Trophoblast cell (in vitro differentiated cells and primary cell): ENCODE data around the gene SLC35F4.

Experiments
- DNase-seq, 2 donors: peaks; one replicate each; pipeline ENCODE4 v3.0.0-alpha.2; 2016
- H2AFZ ChIP-seq: 2 replicates; pipeline ENCODE4 v1.6.1; 2013; ENCODE audit warnings: low read length, moderate library complexity, mild to moderate bottlenecking; ENCODE audit not compliant: insufficient read depth, poor library complexity
- H2AK5ac ChIP-seq: 2 replicates; pipeline ENCODE4 v1.6.1; 2013; ENCODE audit warnings: mild to moderate bottlenecking, low read length
- H2BK120ac ChIP-seq: 2 replicates; pipeline ENCODE4 v1.6.1; 2013; ENCODE audit warnings: low read length, mild to moderate bottlenecking, moderate library complexity; ENCODE audit not compliant: insufficient read depth, poor library complexity
- H2BK12ac ChIP-seq: 2 replicates; pipeline ENCODE4 v1.6.1; 2013; ENCODE audit warnings: mild to moderate bottlenecking, low read length, moderate library complexity
- H2BK5ac ChIP-seq: 2 replicates; pipeline ENCODE4 v1.6.1; 2013; ENCODE audit warnings: low read length, low read depth, moderate library complexity, mild to moderate bottlenecking; ENCODE audit not compliant: poor library complexity
- H3K14ac ChIP-seq: 2 replicates; pipeline ENCODE4 v1.6.1; 2013; ENCODE audit warnings: mild to moderate bottlenecking, low read length
- H3K18ac ChIP-seq: 2 replicates; pipeline ENCODE4 v1.6.1; 2013; ENCODE audit warnings: mild to moderate bottlenecking, low read length
- H3K23ac ChIP-seq: 2 replicates; pipeline ENCODE4 v1.6.1; 2013; ENCODE audit warnings: low read length
- H3K27ac ChIP-seq: 2 replicates; pipeline ENCODE4 v1.5.1; 2013; ENCODE audit warnings: low read depth, mild to moderate bottlenecking, inconsistent platforms, low read length, moderate library complexity
- H3K27me3 ChIP-seq: 2 replicates; pipeline ENCODE4 v1.6.1; 2013; ENCODE audit warnings: inconsistent platforms, mild to moderate bottlenecking, low read length, moderate library complexity; ENCODE audit not compliant: insufficient read depth
- H3K36me3 ChIP-seq, 2 experiments: 1 replicate in 1 of 2; 2 replicates in 1 of 2; pipeline ENCODE4 v1.6.1; 2013; ENCODE audit warnings: low read length in 2 of 2, mild to moderate bottlenecking in 2 of 2, moderate library complexity in 1 of 2; ENCODE audit not compliant: insufficient read depth in 2 of 2, control insufficient read depth in 1 of 2
- H3K4ac ChIP-seq: 2 replicates; pipeline ENCODE4 v1.6.1; 2013; ENCODE audit warnings: low read depth, mild to moderate bottlenecking, low read length, moderate library complexity
- H3K4me1 ChIP-seq, 2 experiments: 1 replicate in 1 of 2; 2 replicates in 1 of 2; pipeline ENCODE4 v1.6.1; 2013; ENCODE audit warnings: low read length in 2 of 2, mild to moderate bottlenecking in 2 of 2, moderate library complexity in 1 of 2; ENCODE audit not compliant: insufficient read depth in 2 of 2, control insufficient read depth in 1 of 2
- H3K4me2 ChIP-seq: 2 replicates; pipeline ENCODE4 v1.6.1; 2013; ENCODE audit warnings: inconsistent platforms, mild to moderate bottlenecking, low read length, moderate library complexity
- H3K4me3 ChIP-seq: 2 replicates; pipeline ENCODE4 v1.5.1; 2013; ENCODE audit warnings: mild to moderate bottlenecking, low read depth, low read length, inconsistent platforms
- H3K79me1 ChIP-seq: one replicate; pipeline ENCODE4 v1.6.1; 2013; ENCODE audit warnings: low read length
- H3K79me2 ChIP-seq: 2 replicates; pipeline ENCODE4 v1.6.1; 2013; ENCODE audit warnings: low read length, mild to moderate bottlenecking; ENCODE audit not compliant: control insufficient read depth, insufficient read depth, poor library complexity
- H3K9ac ChIP-seq: 2 replicates; pipeline ENCODE4 v1.6.1; 2013; ENCODE audit warnings: mild to moderate bottlenecking, low read length
- H3K9me3 ChIP-seq: 2 replicates; pipeline ENCODE4 v1.6.1; 2013; ENCODE audit warnings: low read depth, mild to moderate bottlenecking, control low read depth, inconsistent platforms, low read length; ENCODE audit not compliant: insufficient read depth
- H4K12ac ChIP-seq: 2 replicates; pipeline ENCODE4 v1.6.1; 2013; ENCODE audit warnings: low read depth, mild to moderate bottlenecking, low read length, moderate library complexity
- H4K8ac ChIP-seq: 2 replicates; pipeline ENCODE4 v1.6.1; 2013; ENCODE audit warnings: low read depth, mild to moderate bottlenecking, low read length, moderate library complexity
- H4K91ac ChIP-seq: one replicate; pipeline ENCODE4 v1.6.1; 2013; ENCODE audit warnings: low read depth, mild to moderate bottlenecking, low read length, moderate library complexity
- WGBS: extraction: QIAGEN DNeasy Blood & Tissue Kit; methylation state at CpG from one replicate; pipeline ENCODE4 v1.1.7; 2013; ENCODE audit warnings: missing lambda C conversion rate; ENCODE audit not compliant: insufficient read length, insufficient coverage; ENCODE audit errors: extremely low coverage; 5-methylcytosine and 5-hydroxymethylcytosine counted together

Gene SLC35F4

DNA sequence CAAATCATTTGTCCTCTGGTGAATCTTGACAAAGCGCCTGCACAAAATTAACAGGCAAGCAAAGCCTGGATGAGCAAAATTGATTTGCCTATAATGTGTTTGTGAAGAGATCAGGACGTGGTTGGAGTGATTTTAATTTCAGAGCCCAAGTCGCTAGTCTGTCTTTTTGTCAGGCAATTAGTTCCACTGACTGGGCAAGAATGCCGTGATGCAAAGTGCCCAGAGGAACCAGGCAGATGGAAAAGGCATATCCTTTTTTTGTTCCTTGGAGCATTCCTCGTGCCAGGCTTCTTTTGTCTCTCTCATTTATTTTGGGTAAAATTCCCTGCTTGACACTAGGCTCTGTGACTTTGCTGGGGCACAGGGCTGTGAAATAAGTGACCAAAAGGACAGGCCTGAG lies 306.3 kb downstream of the SLC35F4 start:
- Histone ChIP-seq H2AFZ (no peak overlapping the region), H3K27ac (no peak overlapping the region), H3K4me2 (no peak overlapping the region), H3K9me3 (no peaks in the 10 kb centered on the region), H3K14ac (no peak overlapping the region), H2BK120ac (no peak overlapping the region), H3K36me3 (no peaks in the 10 kb centered on the region), H3K79me1 (no peaks in the 10 kb centered on the region), H2AK5ac (no peak overlapping the region), H4K8ac (no peak overlapping the region), H4K91ac (no peak overlapping the region), H3K79me2 (no peaks in the 10 kb centered on the region), H3K4me3 (no peak overlapping the region), H3K4me1 (no peaks in the 10 kb centered on the region), H3K23ac (no peak overlapping the region), H3K4ac (no peak overlapping the region), H2BK12ac (no peak overlapping the region), H3K9ac (no peak overlapping the region), H4K12ac (no peak overlapping the region), H3K18ac (no peak overlapping the region), H3K27me3 (no peaks in the 10 kb centered on the region), H2BK5ac (no peak overlapping the region)
- WGBS: no CpG with 5 or more reads among the region's 5 CpGs
- no peak for DNase-seq

DNA sequence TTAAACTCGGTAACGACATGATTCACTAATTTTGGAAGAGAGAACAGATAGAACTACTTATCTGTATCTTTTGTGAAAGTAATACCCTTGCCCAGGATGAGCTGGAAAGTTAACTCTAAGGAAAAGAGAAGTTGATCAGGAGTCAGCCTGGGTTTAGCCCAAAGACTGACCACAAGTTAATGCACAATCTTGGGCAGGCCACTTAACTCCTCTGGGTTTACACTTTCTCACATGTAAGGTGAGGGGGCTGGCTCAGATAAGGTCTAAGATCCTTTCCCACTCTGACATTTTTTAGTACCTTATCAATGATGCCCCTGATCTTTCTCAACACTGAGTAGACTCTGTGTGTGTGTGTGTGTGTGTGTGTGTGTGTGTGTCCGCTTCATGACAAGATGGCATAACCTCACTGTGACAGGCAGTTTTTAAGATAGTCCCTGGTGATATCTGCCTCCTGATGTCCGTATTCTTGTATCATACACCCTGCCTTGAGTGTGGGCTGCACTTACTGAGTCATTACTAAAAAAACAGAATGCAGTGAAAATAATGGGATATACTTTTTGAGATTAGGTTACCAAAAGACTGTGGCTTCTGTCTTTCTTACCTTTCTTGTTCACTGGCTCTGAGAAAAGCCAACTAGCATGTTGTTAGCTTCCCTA lies 316.0 kb downstream of the SLC35F4 start:
- H3K4me3 ChIP-seq: no peak overlapping the region
- no peak overlapping the region for H3K14ac ChIP-seq
- no peaks in the 10 kb centered on the region for H3K27me3 ChIP-seq
- no peaks in the 10 kb centered on the region for H3K36me3 ChIP-seq
- H3K4ac ChIP-seq: no peak overlapping the region
- H3K79me1 ChIP-seq: no peaks in the 10 kb centered on the region
- H2AK5ac ChIP-seq: no peak overlapping the region
- no peak overlapping the region for H2BK12ac ChIP-seq
- no peak overlapping the region for H3K4me2 ChIP-seq
- no peak overlapping the region for H4K91ac ChIP-seq
- no peaks in the 10 kb centered on the region for H3K9me3 ChIP-seq
- H3K9ac ChIP-seq: no peak overlapping the region
- no peak overlapping the region for H2AFZ ChIP-seq
- no peak overlapping the region for H3K18ac ChIP-seq
- H2BK120ac ChIP-seq: no peak overlapping the region
- H3K79me2 ChIP-seq: no peaks in the 10 kb centered on the region
- H3K4me1 ChIP-seq: no peaks in the 10 kb centered on the region
- no peak for DNase-seq
- H4K12ac ChIP-seq: no peak overlapping the region
- H3K23ac ChIP-seq: no peak overlapping the region
- H3K27ac ChIP-seq: no peak overlapping the region
- no peak overlapping the region for H2BK5ac ChIP-seq
- no peak overlapping the region for H4K8ac ChIP-seq
- no CpG with 5 or more reads among the region's 4 CpGs for WGBS

DNA sequence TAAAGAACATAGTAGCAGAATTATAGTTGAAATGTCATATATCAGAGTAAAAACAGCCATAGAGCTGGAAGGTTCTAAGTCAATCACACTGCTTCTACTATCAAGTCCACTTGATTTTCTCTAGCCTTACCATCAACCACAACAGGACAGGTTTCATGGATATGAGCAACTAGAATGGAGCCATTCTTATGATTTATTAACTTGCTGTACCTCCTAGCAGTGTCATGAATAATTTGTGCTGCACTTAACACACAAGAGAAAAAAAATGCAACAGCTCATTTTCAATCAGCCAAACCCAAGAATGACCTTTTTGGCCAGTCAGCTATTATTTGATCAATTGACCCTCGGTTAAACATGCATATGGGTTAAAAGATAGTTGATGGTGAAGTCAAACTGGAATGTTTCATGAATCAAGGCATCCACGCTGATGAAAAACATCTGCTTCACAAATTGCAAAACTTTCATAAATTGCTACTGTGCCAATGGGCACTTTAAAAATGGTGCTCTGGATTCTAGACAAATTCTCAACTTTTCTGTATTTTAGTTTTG lies 316.8 kb downstream of the SLC35F4 start:
- no peak overlapping the region for H3K18ac ChIP-seq
- H3K4me2 ChIP-seq: no peak overlapping the region
- WGBS: no CpG with 5 or more reads among the region's 2 CpGs

DNA sequence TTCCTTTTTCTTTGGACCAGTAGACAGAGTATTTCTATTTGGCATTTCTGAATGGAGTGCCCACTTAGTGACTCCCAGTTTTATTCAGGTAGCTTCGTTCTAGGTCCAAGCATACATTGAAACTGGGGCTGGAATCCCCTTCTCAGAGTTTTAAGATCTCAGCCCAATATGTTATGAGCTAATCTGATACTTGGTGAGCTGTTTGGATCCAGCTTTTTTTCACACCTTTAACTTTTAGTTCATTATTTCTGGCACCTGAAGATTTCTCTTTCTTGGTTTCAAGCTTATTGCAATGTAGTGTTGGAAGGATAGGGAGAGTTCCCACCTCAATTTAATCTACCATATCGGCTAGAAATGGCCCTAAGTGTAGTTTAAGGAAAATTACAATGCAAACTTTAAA lies 318.8 kb downstream of the SLC35F4 start:
- Histone ChIP-seq H4K91ac (no peak overlapping the region), H3K23ac (no peak overlapping the region), H4K8ac (no peak overlapping the region), H3K14ac (no peak overlapping the region), H3K27me3 (no peaks in the 10 kb centered on the region), H3K79me1 (no peaks in the 10 kb centered on the region), H3K9ac (no peak overlapping the region), H3K9me3 (no peaks in the 10 kb centered on the region), H3K4me2 (no peak overlapping the region), H3K4ac (no peak overlapping the region), H2AFZ (no peak overlapping the region), H2BK5ac (no peak overlapping the region), H3K4me1 (no peaks in the 10 kb centered on the region), H3K27ac (no peak overlapping the region), H2AK5ac (no peak overlapping the region), H3K18ac (no peak overlapping the region), H2BK120ac (no peak overlapping the region), H3K79me2 (no peaks in the 10 kb centered on the region), H4K12ac (no peak overlapping the region), H3K4me3 (no peak overlapping the region), H2BK12ac (no peak overlapping the region), H3K36me3 (no peaks in the 10 kb centered on the region)
- no peak for DNase-seq
- no CpG with 5 or more reads among the region's 2 CpGs for WGBS

More for the DNA sequence above, 316.8 kb downstream of the SLC35F4 start:
- Histone ChIP-seq H4K8ac (no peak overlapping the region), H3K27me3 (no peaks in the 10 kb centered on the region), H3K4me3 (no peak overlapping the region), H3K14ac (no peak overlapping the region), H3K4me1 (no peaks in the 10 kb centered on the region), H2AFZ (no peak overlapping the region), H2BK12ac (no peak overlapping the region), H4K12ac (no peak overlapping the region), H3K9ac (no peak overlapping the region), H4K91ac (no peak overlapping the region), H3K36me3 (no peaks in the 10 kb centered on the region), H3K79me1 (no peaks in the 10 kb centered on the region), H3K9me3 (no peaks in the 10 kb centered on the region), H3K27ac (no peak overlapping the region), H2BK120ac (no peak overlapping the region), H3K4ac (no peak overlapping the region), H2BK5ac (no peak overlapping the region), H3K23ac (no peak overlapping the region), H3K79me2 (no peaks in the 10 kb centered on the region), H2AK5ac (no peak overlapping the region)
- no peak for DNase-seq
